Stimulated activated naive CD8-positive, alpha-beta T cell treated with anti-CD3 and anti-CD28 coated beads, Interleukin-15, Interleukin-2, amounts not matched to agents 100 ng/mL and 50 ng/mL, for 24 hours (primary cell): ENCODE results near the gene KLHL18.
"Not testable (repeated sequence)": the region's sequence is repeated elsewhere in the genome, so short reads cannot be mapped to it uniquely, and the experiment has no call there.

ENCODE experiments used
- H3K27ac Mint-ChIP-seq: one replicate; pipeline ENCODE4 v1.8.0; 2021; ENCODE audit warnings: mild to moderate bottlenecking, mixed read lengths
- H3K27me3 Mint-ChIP-seq: one replicate; pipeline ENCODE4 v1.8.0; 2021; ENCODE audit warnings: mixed read lengths
- H3K36me3 Mint-ChIP-seq: one replicate; pipeline ENCODE4 v1.8.0; 2021; ENCODE audit warnings: low read depth, mixed read lengths
- H3K4me1 Mint-ChIP-seq: one replicate; pipeline ENCODE4 v1.8.0; 2021; ENCODE audit warnings: low read depth, mixed read lengths
- H3K4me3 Mint-ChIP-seq: one replicate; pipeline ENCODE4 v1.8.0; 2021; ENCODE audit warnings: mild to moderate bottlenecking, mixed read lengths
- H3K9me3 Mint-ChIP-seq: one replicate; pipeline ENCODE4 v1.8.0; 2021; ENCODE audit warnings: mixed read lengths

Gene KLHL18

GRCh38 chr3:47293822-47294221 lies 11.1 kb downstream of the KLHL18 start:
- H3K27me3 Mint-ChIP-seq: no peaks in the 10 kb centered on the region
- H3K4me1 Mint-ChIP-seq: peaks cover 52% of the 10 kb centered on the region
- H3K36me3 Mint-ChIP-seq: peaks cover 62% of the 10 kb centered on the region
- H3K9me3 Mint-ChIP-seq: no peaks in the 10 kb centered on the region
- H3K4me3 Mint-ChIP-seq: no peak overlapping the region
- no peak overlapping the region for H3K27ac Mint-ChIP-seq

- H3K27ac Mint-ChIP-seq: no peak overlapping the region
- no peaks in the 10 kb centered on the region for H3K27me3 Mint-ChIP-seq
- peaks cover 60% of the 10 kb centered on the region for H3K36me3 Mint-ChIP-seq
- H3K9me3 Mint-ChIP-seq: no peaks in the 10 kb centered on the region
- H3K4me1 Mint-ChIP-seq: peaks cover 54% of the 10 kb centered on the region
- no peak overlapping the region for H3K4me3 Mint-ChIP-seq
Observed at GRCh38 chr3:47294392-47294791, 11.6 kb downstream of the KLHL18 start.

- Mint-ChIP-seq H3K4me1 (peaks cover 54% of the 10 kb centered on the region), H3K36me3 (peaks cover 52% of the 10 kb centered on the region), H3K9me3 (no peaks in the 10 kb centered on the region), H3K27ac (no peak overlapping the region), H3K27me3 (no peaks in the 10 kb centered on the region), H3K4me3 (no peak overlapping the region)
Observed at GRCh38 chr3:47295322-47295721, 12.6 kb downstream of the KLHL18 start.

GRCh38 chr3:47295976-47296375 lies 13.2 kb downstream of the KLHL18 start:
- H3K4me3 Mint-ChIP-seq: no peak overlapping the region
- peaks cover 48% of the 10 kb centered on the region for H3K4me1 Mint-ChIP-seq
- H3K27me3 Mint-ChIP-seq: no peaks in the 10 kb centered on the region
- H3K9me3 Mint-ChIP-seq: no peaks in the 10 kb centered on the region
- H3K27ac Mint-ChIP-seq: no peak overlapping the region
- peaks cover 49% of the 10 kb centered on the region for H3K36me3 Mint-ChIP-seq

GRCh38 chr3:47296562-47297302 lies 14.0 kb downstream of the KLHL18 start:
- Mint-ChIP-seq H3K4me1 (peaks cover 45% of the 10 kb centered on the region), H3K27ac (no peak overlapping the region), H3K27me3 (no peaks in the 10 kb centered on the region), H3K4me3 (no peak overlapping the region), H3K36me3 (peaks cover 51% of the 10 kb centered on the region), H3K9me3 (no peaks in the 10 kb centered on the region)

GRCh38 chr3:47298439-47298838 lies 15.7 kb downstream of the KLHL18 start:
- Mint-ChIP-seq H3K4me3 (no peak overlapping the region), H3K27me3 (no peaks in the 10 kb centered on the region), H3K27ac (no peak overlapping the region), H3K9me3 (no peaks in the 10 kb centered on the region), H3K4me1 (peaks cover 49% of the 10 kb centered on the region), H3K36me3 (peaks cover 64% of the 10 kb centered on the region)

- Mint-ChIP-seq H3K27ac (no peak overlapping the region), H3K4me1 (peaks cover 43% of the 10 kb centered on the region), H3K27me3 (no peaks in the 10 kb centered on the region), H3K9me3 (no peaks in the 10 kb centered on the region), H3K36me3 (peaks cover 59% of the 10 kb centered on the region), H3K4me3 (no peak overlapping the region)
Observed at GRCh38 chr3:47299381-47300318, 16.9 kb downstream of the KLHL18 start.

- Mint-ChIP-seq H3K27ac (no peak overlapping the region), H3K4me1 (peaks cover 37% of the 10 kb centered on the region), H3K36me3 (peaks cover 69% of the 10 kb centered on the region)
Observed at GRCh38 chr3:47301456-47301855, 18.7 kb downstream of the KLHL18 start.

GRCh38 chr3:47306022-47306421 lies 23.3 kb downstream of the KLHL18 start:
- Mint-ChIP-seq H3K4me3 (no peak overlapping the region), H3K9me3 (no peaks in the 10 kb centered on the region), H3K27me3 (no peaks in the 10 kb centered on the region), H3K4me1 (peaks cover 19% of the 10 kb centered on the region), H3K27ac (no peak overlapping the region), H3K36me3 (peaks cover 71% of the 10 kb centered on the region)

More at GRCh38 chr3:47301456-47301855, 18.7 kb downstream of the KLHL18 start:
- Mint-ChIP-seq H3K9me3 (no peaks in the 10 kb centered on the region), H3K4me3 (no peak overlapping the region), H3K27me3 (no peaks in the 10 kb centered on the region)

GRCh38 chr3:47309231-47309630 lies 26.5 kb downstream of the KLHL18 start:
- H3K4me3 Mint-ChIP-seq, H3K9me3 Mint-ChIP-seq, H3K27ac Mint-ChIP-seq, H3K27me3 Mint-ChIP-seq: not testable (repeated sequence)
- H3K4me1 Mint-ChIP-seq: peaks cover 14% of the 10 kb centered on the region
- H3K36me3 Mint-ChIP-seq: peaks cover 45% of the 10 kb centered on the region

- Mint-ChIP-seq H3K4me3 (no peak overlapping the region), H3K9me3 (no peaks in the 10 kb centered on the region), H3K27ac (no peak overlapping the region), H3K4me1 (peaks cover 18% of the 10 kb centered on the region), H3K27me3 (no peaks in the 10 kb centered on the region), H3K36me3 (peaks cover 39% of the 10 kb centered on the region)
Observed at GRCh38 chr3:47310391-47310790, 27.6 kb downstream of the KLHL18 start.

- peaks cover 17% of the 10 kb centered on the region for H3K36me3 Mint-ChIP-seq
- no peaks in the 10 kb centered on the region for H3K27me3 Mint-ChIP-seq
- peaks cover 6% of the 10 kb centered on the region for H3K4me1 Mint-ChIP-seq
- H3K9me3 Mint-ChIP-seq: no peaks in the 10 kb centered on the region
- H3K27ac Mint-ChIP-seq: no peak overlapping the region
- no peak overlapping the region for H3K4me3 Mint-ChIP-seq
Observed at GRCh38 chr3:47313341-47314055, 30.8 kb downstream of the KLHL18 start.

- Mint-ChIP-seq H3K4me3 (no peak overlapping the region), H3K27me3 (no peaks in the 10 kb centered on the region), H3K4me1 (peaks cover 6% of the 10 kb centered on the region), H3K9me3 (no peaks in the 10 kb centered on the region), H3K36me3 (peaks cover 13% of the 10 kb centered on the region), H3K27ac (no peak overlapping the region)
Observed at GRCh38 chr3:47314056-47314764, 31.5 kb downstream of the KLHL18 start.

GRCh38 chr3:47315069-47315647 lies 32.4 kb downstream of the KLHL18 start:
- no peaks in the 10 kb centered on the region for H3K9me3 Mint-ChIP-seq

More at GRCh38 chr3:47315069-47315647, 32.4 kb downstream of the KLHL18 start:
- peaks cover 19% of the 10 kb centered on the region for H3K36me3 Mint-ChIP-seq
- H3K27me3 Mint-ChIP-seq: no peaks in the 10 kb centered on the region
- peaks cover 6% of the 10 kb centered on the region for H3K4me1 Mint-ChIP-seq
- H3K27ac Mint-ChIP-seq: no peak overlapping the region
- H3K4me3 Mint-ChIP-seq: no peak overlapping the region
